GM23338 (cell line): Measurements from ENCODE around the gene THAP6. TPM values are rescaled to one million over a fixed set of nuclear protein-coding genes. Genes with fewer than 3 reads are reported as not detected.

Source experiments
- ATAC-seq: fragments of 200-7000 bp; cut with Tn5 transposase; 3 replicates; pipeline ENCODE4 v1.9.1; 2020
- DNase-seq: peaks from one replicate; pipeline ENCODE4 v3.0.0-alpha.2; 2015; ENCODE audit warnings: low spot score
- H2AFZ ChIP-seq: fragments of 200-600 bp; sonication (generic); 2 replicates; pipeline ENCODE4 v1.8.0; 2016; ENCODE audit warnings: antibody characterized with exemption, mild to moderate bottlenecking, moderate library complexity
- H3F3A ChIP-seq: fragments of 200-600 bp; sonication (generic); replicated peaks from 2 replicates; pipeline ENCODE4 v1.8.0; 2017; ENCODE audit warnings: antibody characterized with exemption, mixed run types, low read depth
- H3K27ac ChIP-seq: fragments of 200-600 bp; sonication (generic); 2 replicates; pipeline ENCODE4 v1.6.1; 2016; ENCODE audit warnings: low read depth
- H3K27me3 ChIP-seq: fragments of 200-600 bp; sonication (generic); 2 replicates; pipeline ENCODE4 v1.8.0; 2016; ENCODE audit warnings: mild to moderate bottlenecking, mixed run types, moderate library complexity; ENCODE audit not compliant: insufficient read depth
- H3K36me3 ChIP-seq: fragments of 200-600 bp; sonication (generic); 2 replicates; pipeline ENCODE4 v1.8.0; 2016; ENCODE audit warnings: mild to moderate bottlenecking; ENCODE audit not compliant: insufficient read depth
- H3K4me1 ChIP-seq: fragments of 200-600 bp; sonication (generic); 2 replicates; pipeline ENCODE4 v1.8.0; 2016; ENCODE audit warnings: mild to moderate bottlenecking, moderate library complexity; ENCODE audit not compliant: insufficient read depth
- H3K4me2 ChIP-seq: fragments of 200-600 bp; sonication (generic); 2 replicates; pipeline ENCODE4 v1.7.1; 2017; ENCODE audit warnings: mixed run types
- H3K4me3 ChIP-seq: fragments of 200-600 bp; sonication (generic); 2 replicates; pipeline ENCODE4 v1.6.1; 2016; ENCODE audit warnings: mixed run types
- H3K79me2 ChIP-seq: fragments of 200-600 bp; sonication (generic); replicated peaks from 2 replicates; pipeline ENCODE4 v1.8.0; 2017; ENCODE audit warnings: mild to moderate bottlenecking; ENCODE audit not compliant: insufficient read depth
- H3K9me2 ChIP-seq: fragments of 200-600 bp; sonication (generic); 2 replicates; pipeline ENCODE4 v1.8.0; 2017; ENCODE audit not compliant: insufficient read depth
- H4K20me1 ChIP-seq: fragments of 200-600 bp; sonication (generic); replicated peaks from 2 replicates; pipeline ENCODE4 v1.8.0; 2017; ENCODE audit warnings: mild to moderate bottlenecking; ENCODE audit not compliant: insufficient read depth
- H3K27ac Mint-ChIP-seq: 2 replicates; pipeline ENCODE4 v1.8.0; 2020; ENCODE audit warnings: inconsistent platforms, mild to moderate bottlenecking, moderate library complexity, mixed read lengths
- H3K27me3 Mint-ChIP-seq: 3 replicates; pipeline ENCODE4 v1.8.0; 2022; ENCODE audit warnings: low read depth, mild to moderate bottlenecking, moderate library complexity, mixed read lengths, inconsistent platforms; ENCODE audit not compliant: insufficient read depth, poor library complexity
- H3K36me3 Mint-ChIP-seq: 3 replicates; pipeline ENCODE4 v1.8.0; 2021; ENCODE audit warnings: low read depth, mild to moderate bottlenecking, inconsistent platforms, moderate library complexity, mixed read lengths
- H3K4me1 Mint-ChIP-seq: 3 replicates; pipeline ENCODE4 v1.8.0; 2020; ENCODE audit warnings: mild to moderate bottlenecking, inconsistent platforms, mixed read lengths
- H3K4me3 Mint-ChIP-seq: 3 replicates; pipeline ENCODE4 v1.8.0; 2021; ENCODE audit warnings: moderate library complexity, mild to moderate bottlenecking, inconsistent platforms, mixed read lengths
- H3K9me3 Mint-ChIP-seq: 3 replicates; pipeline ENCODE4 v1.8.0; 2020; ENCODE audit warnings: moderate library complexity, mild to moderate bottlenecking, inconsistent platforms, mixed read lengths
- CREB1 ChIP-seq: fragments of 250-450 bp; sonication (Bioruptor Pico); IDR thresholded peaks from 2 replicates; pipeline ENCODE4 v1.5.0; 2020; ENCODE audit warnings: low read depth, mild to moderate bottlenecking, moderate library complexity
- CTCF ChIP-seq, 2 experiments: fragments of 200-600 bp in 1 of 2; sonication (generic) in 1 of 2; conservative IDR thresholded peaks; 2 replicates each; pipeline versions ENCODE4 v1.5.1 to v1.6.1; 2016 to 2017; ENCODE audit warnings: antibody characterized with exemption in 2 of 2, low read depth in 2 of 2, mild to moderate bottlenecking in 2 of 2, moderate library complexity in 1 of 2
- ETS1 ChIP-seq: IDR thresholded peaks from 2 replicates; pipeline ENCODE4 v1.6.1; 2016; ENCODE audit warnings: antibody characterized with exemption
- EZH2 ChIP-seq: fragments of 200-600 bp; sonication (generic); IDR thresholded peaks from one replicate; pipeline ENCODE4 v1.8.0; 2017; ENCODE audit warnings: antibody characterized with exemption, mild to moderate bottlenecking, low read depth; ENCODE audit not compliant: unreplicated experiment
- EZH2phosphoT487 ChIP-seq: fragments of 200-600 bp; sonication (generic); IDR thresholded peaks from one replicate; pipeline ENCODE4 v1.8.1; 2018; ENCODE audit warnings: antibody characterized with exemption; ENCODE audit not compliant: unreplicated experiment
- JUNB ChIP-seq: IDR thresholded peaks from one replicate; pipeline ENCODE4 v1.6.1; 2016; ENCODE audit warnings: antibody characterized with exemption; ENCODE audit not compliant: unreplicated experiment
- NANOG ChIP-seq: IDR thresholded peaks from 2 replicates; pipeline ENCODE4 v1.6.1; 2016; ENCODE audit warnings: antibody characterized with exemption, borderline replicate concordance
- POLR2AphosphoS5 ChIP-seq: IDR thresholded peaks from 2 replicates; pipeline ENCODE4 v1.6.1; 2016; ENCODE audit warnings: antibody characterized with exemption, low read depth
- REST ChIP-seq: IDR thresholded peaks from one replicate; pipeline ENCODE4 v1.6.1; 2018; ENCODE audit warnings: antibody characterized with exemption; ENCODE audit not compliant: unreplicated experiment
- STAT1 ChIP-seq: IDR thresholded peaks from one replicate; pipeline ENCODE4 v1.6.1; 2016; ENCODE audit warnings: antibody characterized with exemption; ENCODE audit not compliant: unreplicated experiment
- ZNF114 ChIP-seq: fragments of 250-450 bp; sonication (Bioruptor Pico); IDR thresholded peaks from 2 replicates; pipeline ENCODE4 v1.5.0; 2020; ENCODE audit warnings: mild to moderate bottlenecking, moderate library complexity
- ZNF331 ChIP-seq: fragments of 250-450 bp; sonication (Bioruptor Pico); IDR thresholded peaks from 2 replicates; pipeline ENCODE4 v1.5.0; 2020; ENCODE audit warnings: low read depth, mild to moderate bottlenecking, moderate library complexity
- ZNF462 ChIP-seq: fragments of 250-450 bp; sonication (Bioruptor Pico); IDR thresholded peaks from 2 replicates; pipeline ENCODE4 v1.5.0; 2020; ENCODE audit warnings: mild to moderate bottlenecking, moderate library complexity
- polyA plus RNA-seq: library from polyadenylated mRNA; unstranded; fragments of >200 nt; fragmentation: Nextera tagmentation; extraction: Ambion mirVana; gene quantifications from 2 replicates; pipeline ENCODE4 v1.2.1, GENCODE V29; 2016
- total RNA-seq: library from RNA; depleted of rRNA; stranded (reverse); fragments of >200 nt; shearing (Covaris generic); gene quantifications from 2 replicates; pipeline ENCODE4 v1.2.3, GENCODE V29; 2014

THAP6 gene
- total and polyA plus RNA-seq, 2 experiments from 2014 or later: 9.0 to 15.2 TPM

GRCh38 chr4:75513526-75514130 is 645 bp upstream of the THAP6 start:
- H3K27ac Mint-ChIP-seq: peak overlapping the region; percentile 79
- Histone ChIP-seq H4K20me1 (peaks cover 15% of the 10 kb centered on the region; the same call in 1 of the 2 replicates), H3K36me3 (peaks cover 14% of the 10 kb centered on the region; the same call in 1 of the 2 replicates), H3K4me1 (peaks cover 38% of the 10 kb centered on the region), H3K4me3 (peak overlapping the region; percentile 87), H2AFZ (peak overlapping the region; percentile 81), H3F3A (no peaks in the 10 kb centered on the region), H3K27me3 (no peaks in the 10 kb centered on the region), H3K79me2 (peaks cover 47% of the 10 kb centered on the region), H3K27ac (peak overlapping the region; percentile 85), H3K4me2 (peak overlapping the region; percentile 97), H3K9me2 (no peaks in the 10 kb centered on the region)
- H3K36me3 Mint-ChIP-seq: peaks cover 34% of the 10 kb centered on the region
- no peak overlapping the region; the same call in 1 of the 3 replicates for H3K4me3 Mint-ChIP-seq
- peaks cover 7% of the 10 kb centered on the region for H3K27me3 Mint-ChIP-seq
- peaks cover 27% of the 10 kb centered on the region for H3K4me1 Mint-ChIP-seq
- TF ChIP-seq ETS1 (no peak), POLR2AphosphoS5 (no peak), NANOG (no peak), REST (no peak), ZNF462 (CRISPR knock-in tag) (no peak), EZH2phosphoT487 (no peak), ZNF331 (CRISPR knock-in tag) (no peak), CREB1 (CRISPR knock-in tag) (no peak), EZH2 (no peak), CTCF (conservative IDR thresholded peaks at IDR 0.05; ENCODE audit: low read depth in 2 of 2) (no peak), JUNB (no peak), ZNF114 (CRISPR knock-in tag) (no peak), STAT1 (no peak)
- ATAC-seq (no peak), DNase-seq (no peak)
- H3K9me3 Mint-ChIP-seq: no peaks in the 10 kb centered on the region; the same call in 2 of the 3 replicates
